DND-41 (cell line): ENCODE data around the gene STX12.
"Not testable (repeated sequence)": the region's sequence is repeated elsewhere in the genome, so short reads cannot be mapped to it uniquely, and the experiment has no call there.

Source experiments
- ATAC-seq: fragments of 200-7000 bp; cut with Tn5 transposase; 3 replicates; pipeline ENCODE4 v1.9.1; 2021; ENCODE audit warnings: low read depth; ENCODE audit not compliant: insufficient read depth
- DNase-seq: peaks from one replicate; pipeline ENCODE4 v3.0.0-alpha.2; 2020
- H2AFZ ChIP-seq: 2 replicates; pipeline ENCODE4 v1.6.0; 2012; ENCODE audit warnings: low read depth, low read length
- H3K27ac ChIP-seq: 2 replicates; pipeline ENCODE4 v1.5.1; 2012; ENCODE audit warnings: low read length, inconsistent platforms
- H3K27me3 ChIP-seq: fragments of 200-600 bp; sonication (generic); 2 replicates; pipeline ENCODE4 v1.6.0; 2012; ENCODE audit warnings: low read length, mild to moderate bottlenecking, inconsistent platforms; ENCODE audit not compliant: insufficient read depth, poor library complexity
- H3K36me3 ChIP-seq: 2 replicates; pipeline ENCODE4 v1.5.1; 2012; ENCODE audit warnings: low read length, inconsistent platforms; ENCODE audit not compliant: insufficient read depth
- H3K4me1 ChIP-seq: 2 replicates; pipeline ENCODE4 v1.5.1; 2012; ENCODE audit warnings: mild to moderate bottlenecking, low read length; ENCODE audit not compliant: insufficient read depth
- H3K4me2 ChIP-seq: 2 replicates; pipeline ENCODE4 v1.6.0; 2012; ENCODE audit warnings: mild to moderate bottlenecking, moderate library complexity, low read length, inconsistent platforms; ENCODE audit not compliant: insufficient read depth
- H3K4me3 ChIP-seq, 2 experiments: fragments of 200-600 bp in 1 of 2; shearing (Covaris generic) in 1 of 2; 2 replicates each; pipeline ENCODE4 v1.5.1; 2012 to 2016; ENCODE audit warnings: inconsistent platforms in 2 of 2, low read length in 2 of 2, mild to moderate bottlenecking in 2 of 2, low read depth in 1 of 2, moderate library complexity in 1 of 2
- H3K79me2 ChIP-seq: 2 replicates; pipeline ENCODE4 v1.6.0; 2012; ENCODE audit warnings: low read length, inconsistent platforms; ENCODE audit not compliant: insufficient read depth
- H3K9ac ChIP-seq: 2 replicates; pipeline ENCODE4 v1.6.0; 2012; ENCODE audit warnings: low read depth, mild to moderate bottlenecking, inconsistent platforms, low read length, moderate library complexity
- H3K9me3 ChIP-seq: 2 replicates; pipeline ENCODE4 v1.5.1; 2012; ENCODE audit warnings: low read length, moderate library complexity, mild to moderate bottlenecking, inconsistent platforms; ENCODE audit not compliant: insufficient read depth, severe bottlenecking
- H4K20me1 ChIP-seq: 2 replicates; pipeline ENCODE4 v1.6.0; 2012; ENCODE audit warnings: low read length; ENCODE audit not compliant: insufficient read depth
- CTCF ChIP-seq: IDR thresholded peaks from 2 replicates; pipeline ENCODE4 v1.5.1; 2012; ENCODE audit warnings: borderline replicate concordance, low read length, moderate library complexity, mild to moderate bottlenecking; ENCODE audit not compliant: poor library complexity, severe bottlenecking; ENCODE audit errors: extremely low read depth
- EZH2 ChIP-seq: IDR thresholded peaks from 3 replicates; pipeline ENCODE4 v1.6.1; 2012; ENCODE audit warnings: borderline replicate concordance, low read depth, mild to moderate bottlenecking, moderate library complexity, low read length, inconsistent platforms; ENCODE audit not compliant: severe bottlenecking

STX12 gene

DNA sequence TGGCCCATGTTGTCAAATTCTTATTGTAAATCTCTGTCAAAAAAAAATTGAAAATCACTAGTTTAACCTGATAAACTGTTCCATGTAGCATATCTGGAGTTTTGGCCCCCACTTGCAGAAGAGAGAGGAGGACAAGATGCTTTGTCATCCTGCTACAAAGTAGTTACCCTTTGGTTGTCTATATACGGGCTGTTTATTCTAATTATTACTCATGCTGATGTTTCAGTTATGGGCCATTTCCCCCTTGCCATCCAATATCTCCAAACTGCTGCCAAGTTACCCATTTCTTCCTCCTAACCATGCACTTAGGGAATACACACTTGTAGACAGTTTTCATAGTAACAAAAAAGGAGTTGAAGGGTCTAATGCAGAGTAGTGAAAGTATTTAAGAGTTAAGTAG, 22.6 kb downstream of the STX12 start:
- no peak overlapping the region for H2AFZ ChIP-seq
- H3K4me3 ChIP-seq: no peak overlapping the region
- no peak overlapping the region for H3K4me2 ChIP-seq
- H3K36me3 ChIP-seq: peaks cover 64% of the 10 kb centered on the region
- no peak for DNase-seq
- no peaks in the 10 kb centered on the region for H4K20me1 ChIP-seq
- no peaks in the 10 kb centered on the region for H3K9me3 ChIP-seq
- ATAC-seq: no peak
- no peak for TF ChIP-seq CTCF
- TF ChIP-seq EZH2: no peak
- H3K4me1 ChIP-seq: no peaks in the 10 kb centered on the region
- H3K79me2 ChIP-seq: no peaks in the 10 kb centered on the region
- no peak overlapping the region for H3K9ac ChIP-seq
- H3K27me3 ChIP-seq: no peaks in the 10 kb centered on the region
- H3K27ac ChIP-seq: no peak overlapping the region

GRCh38 chr1:27804791-27805190, 31.8 kb downstream of the STX12 start:
- DNase-seq (no peak), ATAC-seq (no peak)
- no peak overlapping the region for H3K9ac ChIP-seq
- H3K79me2 ChIP-seq: no peaks in the 10 kb centered on the region
- H3K4me2 ChIP-seq: no peak overlapping the region
- no peak for TF ChIP-seq CTCF
- TF ChIP-seq EZH2: no peak
- no peak overlapping the region for H2AFZ ChIP-seq
- no peak overlapping the region for H3K4me3 ChIP-seq
- H3K36me3 ChIP-seq: peaks cover 41% of the 10 kb centered on the region; the same call in 1 of the 2 replicates
- H3K9me3 ChIP-seq: no peaks in the 10 kb centered on the region
- H3K4me1 ChIP-seq: no peaks in the 10 kb centered on the region
- H3K27me3 ChIP-seq: no peaks in the 10 kb centered on the region
- H3K27ac ChIP-seq: no peak overlapping the region
- H4K20me1 ChIP-seq: no peaks in the 10 kb centered on the region

- Histone ChIP-seq H3K79me2 (no peaks in the 10 kb centered on the region), H3K4me1 (no peaks in the 10 kb centered on the region), H2AFZ (no peak overlapping the region), H3K27ac (no peak overlapping the region), H3K36me3 (peaks cover 30% of the 10 kb centered on the region; the same call in 1 of the 2 replicates), H3K4me2 (no peak overlapping the region), H3K9me3 (no peaks in the 10 kb centered on the region), H3K27me3 (no peaks in the 10 kb centered on the region), H3K9ac (no peak overlapping the region), H3K4me3 (no peak overlapping the region), H4K20me1 (no peaks in the 10 kb centered on the region)
- DNase-seq (no peak), ATAC-seq (no peak)
- no peak for TF ChIP-seq EZH2
- no peak for TF ChIP-seq CTCF
Measured at GRCh38 chr1:27806758-27807157, 33.7 kb downstream of the STX12 start.

GRCh38 chr1:27807385-27807784, 34.4 kb downstream of the STX12 start:
- ATAC-seq: no peak
- Histone ChIP-seq H4K20me1 (no peaks in the 10 kb centered on the region), H3K36me3 (peaks cover 30% of the 10 kb centered on the region; the same call in 1 of the 2 replicates), H3K4me1 (no peaks in the 10 kb centered on the region), H3K9ac (no peak overlapping the region), H3K4me2 (no peak overlapping the region), H3K27me3 (no peaks in the 10 kb centered on the region), H3K79me2 (no peaks in the 10 kb centered on the region), H3K27ac (no peak overlapping the region), H3K9me3 (no peaks in the 10 kb centered on the region), H3K4me3 (no peak overlapping the region), H2AFZ (no peak overlapping the region)
- TF ChIP-seq CTCF (no peak), EZH2 (no peak)
- DNase-seq: no peak

- not testable (repeated sequence) for H3K4me3 ChIP-seq, H2AFZ ChIP-seq, H3K9me3 ChIP-seq, H3K27me3 ChIP-seq, H3K9ac ChIP-seq, H3K4me2 ChIP-seq, DNase-seq, H3K27ac ChIP-seq, H3K79me2 ChIP-seq, H3K4me1 ChIP-seq, H4K20me1 ChIP-seq, ATAC-seq
- H3K36me3 ChIP-seq: peaks cover 31% of the 10 kb centered on the region
Measured at GRCh38 chr1:27808131-27808530, 35.1 kb downstream of the STX12 start.
